GM13977 (cell line): Measurements from ENCODE around the gene SAMSN1.
"Not testable (repeated sequence)": the region's sequence is repeated elsewhere in the genome, so short reads cannot be mapped to it uniquely, and the experiment has no call there.

Experiments
- DNase-seq: peaks from one replicate; pipeline ENCODE4 v3.0.0; 2012; ENCODE audit warnings: low spot score
- in situ Hi-C: fragments of 300-500 bp; cut with MboI; formaldehyde crosslinking; loops from one replicate; pipeline ENCODE4 v1.12.0; 2022; ENCODE audit warnings: low sequenced_read_pairs, low pct_unique_long_range_greater_than_20kb, mixed read lengths, inconsistent platforms; ENCODE audit not compliant: unreplicated experiment
- TF ChIP-seq, protein P1 (sequence below): IDR thresholded peaks from 2 replicates; pipeline ENCODE4 v1.5.1; 2012; ENCODE audit warnings: mild to moderate bottlenecking, control low read depth; ENCODE audit not compliant: insufficient read depth; ENCODE audit errors: extremely low read depth, missing control alignments

Gene SAMSN1

DNA sequence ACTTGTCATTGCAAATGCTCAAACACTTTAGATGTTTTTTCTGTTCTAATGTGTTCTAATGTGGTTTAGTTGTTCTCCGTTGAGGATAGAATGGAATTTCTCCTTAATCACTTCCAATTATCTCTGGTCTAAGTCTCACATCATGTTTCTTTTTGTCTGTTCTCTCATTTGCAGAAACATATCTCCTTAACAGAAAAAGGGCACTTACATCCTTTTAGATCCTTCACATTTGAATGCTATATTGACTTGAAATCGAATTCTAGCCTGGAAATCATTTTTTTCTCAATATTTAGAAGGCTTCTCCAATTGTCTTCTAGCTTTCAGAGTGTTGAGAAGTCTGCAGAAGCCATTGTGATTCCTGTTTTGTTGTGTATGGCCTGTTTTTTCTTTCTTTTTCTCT lies 7.3 kb upstream of the SAMSN1 start:
- TF ChIP-seq, protein P1, sequence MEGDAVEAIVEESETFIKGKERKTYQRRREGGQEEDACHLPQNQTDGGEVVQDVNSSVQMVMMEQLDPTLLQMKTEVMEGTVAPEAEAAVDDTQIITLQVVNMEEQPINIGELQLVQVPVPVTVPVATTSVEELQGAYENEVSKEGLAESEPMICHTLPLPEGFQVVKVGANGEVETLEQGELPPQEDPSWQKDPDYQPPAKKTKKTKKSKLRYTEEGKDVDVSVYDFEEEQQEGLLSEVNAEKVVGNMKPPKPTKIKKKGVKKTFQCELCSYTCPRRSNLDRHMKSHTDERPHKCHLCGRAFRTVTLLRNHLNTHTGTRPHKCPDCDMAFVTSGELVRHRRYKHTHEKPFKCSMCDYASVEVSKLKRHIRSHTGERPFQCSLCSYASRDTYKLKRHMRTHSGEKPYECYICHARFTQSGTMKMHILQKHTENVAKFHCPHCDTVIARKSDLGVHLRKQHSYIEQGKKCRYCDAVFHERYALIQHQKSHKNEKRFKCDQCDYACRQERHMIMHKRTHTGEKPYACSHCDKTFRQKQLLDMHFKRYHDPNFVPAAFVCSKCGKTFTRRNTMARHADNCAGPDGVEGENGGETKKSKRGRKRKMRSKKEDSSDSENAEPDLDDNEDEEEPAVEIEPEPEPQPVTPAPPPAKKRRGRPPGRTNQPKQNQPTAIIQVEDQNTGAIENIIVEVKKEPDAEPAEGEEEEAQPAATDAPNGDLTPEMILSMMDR, result no peak
- in situ Hi-C loops, result no loop called here
- DNase-seq, result no peak

- TF ChIP-seq, protein P1, result no peak
- in situ Hi-C loops, result no loop called here
- DNase-seq, result no peak
Observed at GRCh38 chr21:14551741-14552140, 5.6 kb upstream of the SAMSN1 start.

- DNase-seq, result no peak
- TF ChIP-seq, protein P1, result no peak
Observed at GRCh38 chr21:14550135-14550534, 4.0 kb upstream of the SAMSN1 start.

DNA sequence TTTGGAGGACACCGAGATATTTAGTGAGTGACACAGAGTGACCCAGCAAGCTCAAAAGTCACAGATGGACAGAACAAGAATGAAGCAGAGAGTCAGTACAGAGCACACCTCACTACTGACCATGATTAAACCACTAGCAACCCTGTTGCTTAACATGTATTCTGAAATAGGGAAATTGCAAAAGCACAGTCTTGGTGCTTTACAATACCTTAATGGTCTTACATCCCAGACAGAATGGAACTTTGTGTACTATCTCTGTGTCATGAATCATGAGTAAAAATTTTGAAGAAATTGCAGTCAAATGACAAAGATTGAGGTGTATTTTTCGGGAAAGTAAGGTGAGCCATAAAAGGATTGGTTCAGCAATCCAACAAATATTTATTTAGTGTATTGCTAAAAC lies 2.7 kb upstream of the SAMSN1 start:
- in situ Hi-C loops, result no loop called here
- no peak for DNase-seq
- TF ChIP-seq, protein P1, result no peak

More at GRCh38 chr21:14550135-14550534, 4.0 kb upstream of the SAMSN1 start:
- in situ Hi-C loops, result no loop called here

GRCh38 chr21:14547834-14548513 lies 1.9 kb upstream of the SAMSN1 start:
- TF ChIP-seq, protein P1, result no peak
- in situ Hi-C loops, result no loop called here
- no peak for DNase-seq

DNA sequence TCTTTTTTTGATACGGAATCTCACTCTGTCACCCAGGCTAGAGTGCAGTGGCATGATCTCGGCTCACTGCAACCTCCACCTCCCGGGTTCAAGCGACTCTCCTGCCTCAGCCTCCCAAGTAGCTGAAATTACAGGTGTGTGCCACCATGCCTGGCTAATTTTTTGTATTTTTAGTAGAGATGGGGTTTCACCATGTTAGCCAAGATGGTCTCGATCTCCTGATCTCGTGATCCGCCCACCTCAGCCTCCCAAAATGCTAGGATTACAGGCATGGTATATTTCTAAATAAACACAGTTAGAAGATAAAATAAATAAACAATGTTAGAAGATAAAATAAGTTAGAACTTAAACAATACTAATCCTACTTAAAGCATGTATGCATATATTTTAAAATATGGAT lies 604 bp upstream of the SAMSN1 start:
- DNase-seq, in situ Hi-C loops: not testable (repeated sequence)

DNA sequence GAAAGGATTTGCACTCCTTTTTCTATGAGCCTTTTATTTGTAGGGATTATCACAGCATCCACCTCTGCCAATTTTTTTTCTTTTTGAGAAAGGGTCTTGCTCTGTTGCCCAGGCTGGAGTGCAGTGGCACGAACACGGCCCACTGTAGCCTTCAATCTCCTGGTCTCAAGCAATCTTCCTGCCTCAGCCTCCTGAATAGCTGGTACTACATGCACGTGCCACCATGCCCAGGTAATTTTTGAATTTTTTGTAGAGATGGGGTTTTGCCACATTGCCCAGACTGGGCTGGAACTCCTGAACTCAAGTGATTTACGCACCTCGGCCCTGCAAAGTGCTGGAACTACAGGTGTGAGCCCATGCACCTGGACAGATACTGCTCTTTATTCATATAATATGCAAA lies 2.1 kb downstream of the SAMSN1 start:
- no peak for DNase-seq
- in situ Hi-C loops, result no loop called here
- TF ChIP-seq, protein P1, result no peak
